Mesothelial cell of epicardium (in vitro differentiated cells): ENCODE measurements around the gene AREG. TPM values are rescaled to one million over a fixed set of nuclear protein-coding genes. Genes with fewer than 3 reads are reported as not detected.

Experiments used
- DNase-seq, 2 experiments: peaks; one replicate each; pipeline ENCODE4 v3.0.0; 2021; ENCODE audit warnings: low spot score in 2 of 2; ENCODE audit not compliant: unreplicated experiment in 2 of 2
- H3K27ac Mint-ChIP-seq: 2 replicates; pipeline ENCODE4 v1.8.0; 2021; ENCODE audit warnings: mixed read lengths
- H3K27me3 Mint-ChIP-seq: 2 replicates; pipeline ENCODE4 v1.8.0; 2021; ENCODE audit warnings: low read depth, mixed read lengths
- H3K36me3 Mint-ChIP-seq: 2 replicates; pipeline ENCODE4 v1.8.0; 2021; ENCODE audit warnings: mixed read lengths
- H3K4me1 Mint-ChIP-seq: 2 replicates; pipeline ENCODE4 v1.8.0; 2021; ENCODE audit warnings: mixed read lengths
- H3K4me3 Mint-ChIP-seq: 2 replicates; pipeline ENCODE4 v1.8.0; 2021; ENCODE audit warnings: mild to moderate bottlenecking, moderate library complexity, mixed read lengths
- H3K9me3 Mint-ChIP-seq: 2 replicates; pipeline ENCODE4 v1.8.0; 2021; ENCODE audit warnings: mixed read lengths
- CTCF ChIP-seq: fragments of 200-600 bp; sonication (generic); IDR thresholded peaks from one replicate; pipeline ENCODE4 v1.5.0; 2021; ENCODE audit warnings: antibody characterized with exemption; ENCODE audit not compliant: unreplicated experiment
- total RNA-seq: library from RNA; stranded (reverse); gene quantifications from 3 replicates; pipeline ENCODE4 v1.2.1, GENCODE V29; 2021

AREG gene
- total RNA-seq, 1 donor from 2014 or later = 1.5 TPM

GRCh38 chr4:74414149-74414809, 30.7 kb upstream of the AREG start:
- peaks cover 48% of the 10 kb centered on the region for H3K4me1 Mint-ChIP-seq
- TF ChIP-seq CTCF = no peak
- peaks cover 4% of the 10 kb centered on the region for H3K9me3 Mint-ChIP-seq
- no peak for DNase-seq
- no peak overlapping the region for H3K27ac Mint-ChIP-seq
- no peak overlapping the region for H3K4me3 Mint-ChIP-seq
- H3K36me3 Mint-ChIP-seq = no peaks in the 10 kb centered on the region
- no peaks in the 10 kb centered on the region for H3K27me3 Mint-ChIP-seq

GRCh38 chr4:74415602-74416300, 29.2 kb upstream of the AREG start:
- Mint-ChIP-seq H3K4me1 (peaks cover 37% of the 10 kb centered on the region), H3K9me3 (peaks cover 4% of the 10 kb centered on the region), H3K4me3 (no peak overlapping the region), H3K36me3 (no peaks in the 10 kb centered on the region), H3K27ac (no peak overlapping the region), H3K27me3 (no peaks in the 10 kb centered on the region)
- DNase-seq = no peak
- TF ChIP-seq CTCF = no peak

- H3K27me3 Mint-ChIP-seq = no peaks in the 10 kb centered on the region
- no peak for TF ChIP-seq CTCF
- H3K27ac Mint-ChIP-seq = no peak overlapping the region
- H3K9me3 Mint-ChIP-seq = peaks cover 4% of the 10 kb centered on the region
- peaks cover 29% of the 10 kb centered on the region for H3K4me1 Mint-ChIP-seq
- no peaks in the 10 kb centered on the region for H3K36me3 Mint-ChIP-seq
- DNase-seq = no peak
- no peak overlapping the region for H3K4me3 Mint-ChIP-seq
Measured at GRCh38 chr4:74418063-74418670, 26.8 kb upstream of the AREG start.

GRCh38 chr4:74420863-74421262, 24.1 kb upstream of the AREG start:
- no peak overlapping the region for H3K4me3 Mint-ChIP-seq
- no peaks in the 10 kb centered on the region for H3K27me3 Mint-ChIP-seq
- peaks cover 23% of the 10 kb centered on the region for H3K4me1 Mint-ChIP-seq
- H3K36me3 Mint-ChIP-seq = no peaks in the 10 kb centered on the region
- no peak for DNase-seq
- H3K27ac Mint-ChIP-seq = no peak overlapping the region
- peaks cover 4% of the 10 kb centered on the region for H3K9me3 Mint-ChIP-seq
- no peak for TF ChIP-seq CTCF

- Mint-ChIP-seq H3K36me3 (no peaks in the 10 kb centered on the region), H3K27me3 (no peaks in the 10 kb centered on the region), H3K27ac (peak overlapping the region; percentile 72), H3K4me1 (peaks cover 18% of the 10 kb centered on the region), H3K4me3 (no peak overlapping the region), H3K9me3 (peaks cover 4% of the 10 kb centered on the region)
- DNase-seq = no peak
- TF ChIP-seq CTCF = no peak
Measured at GRCh38 chr4:74423104-74423503, 21.8 kb upstream of the AREG start.
